Mononuclear cell (primary cell): ENCODE results near the gene PRSS57. TPM values are rescaled to one million over a fixed set of nuclear protein-coding genes. Genes with fewer than 3 reads are reported as not detected.
"Not testable (repeated sequence)": the region's sequence is repeated elsewhere in the genome, so short reads cannot be mapped to it uniquely, and the experiment has no call there.

ENCODE experiments used
- H3K27me3 ChIP-seq: 2 replicates; pipeline ENCODE4 v1.6.0; 2011; ENCODE audit warnings: low read length, control low read depth; ENCODE audit not compliant: insufficient read depth
- H3K4me1 ChIP-seq: 2 replicates; pipeline ENCODE4 v1.5.1; 2011; ENCODE audit warnings: mild to moderate bottlenecking, low read length, control low read depth; ENCODE audit not compliant: insufficient read depth
- H3K4me3 ChIP-seq: 2 replicates; pipeline ENCODE4 v1.5.1; 2011; ENCODE audit warnings: mild to moderate bottlenecking, low read length, moderate library complexity
- H3K9me3 ChIP-seq: 2 replicates; pipeline ENCODE4 v1.5.1; 2011; ENCODE audit warnings: low read depth, mild to moderate bottlenecking, control low read depth, low read length
- total RNA-seq: library from RNA; depleted of rRNA; stranded (reverse); fragments of >200 nt; gene quantifications from one replicate; pipeline ENCODE4 v1.2.3, GENCODE V29; 2012

PRSS57 gene
- total RNA-seq, result 5.4 TPM

DNA sequence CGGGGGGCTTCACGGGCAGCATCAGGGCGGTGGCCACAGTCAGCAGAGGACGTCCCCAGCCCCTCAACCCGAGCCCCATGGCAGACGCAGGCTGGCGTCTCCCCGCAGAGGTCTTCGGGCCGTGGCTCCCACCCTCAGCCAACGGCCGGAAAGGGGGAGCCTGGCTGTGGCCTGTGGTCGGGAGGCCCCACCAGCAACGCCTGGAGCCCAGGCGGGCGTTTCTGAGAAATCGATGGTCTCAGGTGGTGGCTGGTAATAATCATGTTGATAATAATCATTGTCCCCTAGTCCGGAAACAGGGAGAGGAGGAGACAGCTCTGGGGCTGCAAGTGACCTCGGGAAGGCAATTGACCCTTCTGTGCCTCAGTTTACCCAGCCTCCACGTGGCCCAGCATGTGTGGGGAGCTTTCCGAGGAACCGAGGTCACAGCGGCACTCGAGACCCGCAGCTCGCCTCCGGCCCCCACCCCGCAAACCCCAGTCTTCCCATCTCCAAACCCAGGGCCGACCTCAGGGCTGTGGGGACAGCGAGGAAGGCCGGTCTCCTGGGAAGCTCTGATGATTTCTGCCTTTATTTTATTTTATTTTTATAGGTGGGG, at the start of gene PRSS57:
Gene PRSS57, minus strand, starts transcription at position 101 of the 598 bp plus-strand sequence. Its CDS starts 22 bp downstream, at position 79.
- no peak within 1 kb of the TSS for H3K4me3 ChIP-seq
- no peaks in the 10 kb centered on the region for H3K27me3 ChIP-seq
- H3K9me3 ChIP-seq, result no peaks in the 10 kb centered on the region
- peaks cover 47% of the 10 kb centered on the region for H3K4me1 ChIP-seq

DNA sequence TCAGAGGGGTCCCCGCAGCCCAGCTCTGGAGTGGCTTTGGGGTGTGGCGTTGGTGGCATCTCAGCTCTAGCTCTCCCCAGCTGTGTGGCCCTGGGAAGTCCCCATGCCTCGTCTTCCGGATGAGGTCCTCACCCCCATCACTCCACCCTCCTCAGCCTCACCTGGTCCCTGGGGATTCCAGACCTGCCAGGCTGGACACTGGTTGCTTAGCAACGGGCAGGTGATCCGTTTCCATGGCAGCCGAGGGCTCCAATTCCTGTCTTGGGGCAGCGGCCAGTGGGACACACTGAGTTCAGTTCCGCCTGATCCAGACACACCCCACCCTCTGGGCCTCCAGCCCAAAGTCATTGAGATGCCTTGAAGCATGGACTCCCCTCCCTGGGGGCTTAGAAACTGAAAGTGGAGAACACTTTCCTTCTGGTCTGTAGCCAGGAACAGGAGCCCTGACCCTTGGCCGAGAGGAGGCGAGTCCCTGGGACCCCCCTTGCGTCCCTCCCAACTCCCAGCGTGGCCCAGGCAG, 48.0 kb upstream of the PRSS57 start:
- no peaks in the 10 kb centered on the region for H3K4me1 ChIP-seq
- H3K9me3 ChIP-seq, result no peaks in the 10 kb centered on the region
- no peak overlapping the region for H3K4me3 ChIP-seq
- H3K27me3 ChIP-seq, result no peaks in the 10 kb centered on the region

DNA sequence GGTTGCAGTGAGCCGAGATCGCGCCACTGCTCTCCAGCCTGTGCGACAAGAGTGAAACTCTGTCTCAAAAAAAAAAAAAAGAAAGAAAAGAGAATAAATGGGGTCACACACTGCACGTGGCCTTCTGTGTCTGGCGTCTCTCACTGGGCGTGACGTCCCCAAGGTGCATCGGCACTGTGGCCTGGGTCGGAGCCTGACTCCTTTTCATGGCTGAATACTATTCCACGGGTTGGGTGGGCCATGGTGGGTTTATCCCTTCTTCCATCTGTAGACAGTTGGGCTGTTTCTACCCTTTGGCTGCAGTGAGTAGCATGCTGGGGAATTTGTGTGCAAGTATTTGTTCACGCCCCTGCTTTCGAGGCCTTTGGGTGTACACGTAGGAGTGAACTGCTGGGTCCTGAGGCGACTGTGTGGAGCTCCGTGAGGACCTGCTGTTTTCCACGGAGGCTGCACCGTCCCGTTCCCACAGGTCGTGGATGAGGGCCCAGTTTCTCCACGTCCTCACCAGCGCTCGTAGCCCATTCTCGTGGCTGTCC, 47.4 kb upstream of the PRSS57 start:
- no peaks in the 10 kb centered on the region for H3K9me3 ChIP-seq
- H3K4me1 ChIP-seq, result no peaks in the 10 kb centered on the region
- H3K4me3 ChIP-seq, result no peak overlapping the region
- H3K27me3 ChIP-seq, result no peaks in the 10 kb centered on the region

DNA sequence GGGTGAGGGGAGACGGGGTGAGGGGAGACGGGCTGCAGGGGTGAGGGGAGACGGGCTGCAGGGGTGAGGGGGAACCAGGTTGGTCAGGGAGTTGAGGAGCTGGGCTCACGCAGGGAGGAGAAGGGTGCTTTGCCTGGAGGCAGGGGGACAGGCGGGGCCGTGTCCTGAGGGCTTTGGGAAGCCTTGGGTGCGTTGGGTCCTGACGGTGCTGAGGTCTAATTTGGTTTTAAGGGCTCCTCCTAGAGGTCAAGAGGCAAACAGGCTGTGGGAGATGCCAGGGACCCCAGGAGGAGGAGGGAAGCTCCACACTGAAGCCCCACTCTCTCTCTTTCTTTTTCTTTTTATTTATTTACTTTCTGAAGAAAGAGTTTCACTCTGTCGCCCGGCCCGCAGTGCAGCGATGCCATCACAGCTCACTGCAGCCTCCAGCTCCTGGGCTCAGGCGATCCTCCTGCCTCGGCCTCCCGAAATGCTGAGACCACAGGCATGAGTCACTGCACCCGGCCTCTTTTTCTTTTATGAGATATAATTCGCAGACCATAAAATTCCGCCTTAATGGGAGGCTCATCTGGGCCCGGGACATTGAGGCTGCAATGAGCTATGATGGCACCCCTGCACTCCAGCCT, 46.4 kb upstream of the PRSS57 start:
- Histone ChIP-seq H3K27me3 (no peaks in the 10 kb centered on the region), H3K9me3 (no peaks in the 10 kb centered on the region), H3K4me1 (no peaks in the 10 kb centered on the region), H3K4me3 (no peak overlapping the region)

DNA sequence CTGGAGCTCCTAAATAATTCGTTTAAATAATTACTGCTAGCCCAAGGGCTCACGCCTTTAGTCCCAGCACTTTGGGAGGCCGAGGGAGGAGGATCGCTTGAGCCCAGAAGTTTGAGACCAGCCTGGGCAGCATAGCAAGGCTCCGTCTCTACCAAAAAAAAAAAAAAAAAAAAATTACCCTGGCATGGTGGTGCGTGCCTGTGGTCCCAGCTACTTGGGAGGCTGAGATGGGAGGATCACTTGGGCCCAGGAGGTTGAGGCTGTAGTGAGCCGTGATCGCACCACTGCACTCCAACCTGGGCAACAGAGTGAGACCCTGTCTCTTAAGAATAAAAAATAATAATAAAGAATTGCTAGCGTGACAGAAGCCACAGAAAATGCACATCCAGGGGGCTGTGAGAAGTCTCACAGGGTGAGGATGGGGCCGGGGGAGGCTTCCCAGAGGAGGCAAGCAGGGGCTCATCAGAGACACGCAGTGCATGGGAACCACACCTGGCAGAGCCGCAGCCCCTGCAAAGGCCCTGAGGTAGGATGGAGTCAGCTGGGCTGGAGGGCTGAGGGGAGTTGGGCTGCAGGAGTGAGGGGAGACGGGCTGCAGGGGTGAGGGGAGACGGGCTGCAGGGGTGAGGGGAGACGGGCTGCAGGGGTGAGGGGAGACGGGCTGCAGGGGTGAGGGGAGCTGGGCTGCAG, 45.7 kb upstream of the PRSS57 start:
- not testable (repeated sequence) for H3K9me3 ChIP-seq, H3K27me3 ChIP-seq, H3K4me3 ChIP-seq

DNA sequence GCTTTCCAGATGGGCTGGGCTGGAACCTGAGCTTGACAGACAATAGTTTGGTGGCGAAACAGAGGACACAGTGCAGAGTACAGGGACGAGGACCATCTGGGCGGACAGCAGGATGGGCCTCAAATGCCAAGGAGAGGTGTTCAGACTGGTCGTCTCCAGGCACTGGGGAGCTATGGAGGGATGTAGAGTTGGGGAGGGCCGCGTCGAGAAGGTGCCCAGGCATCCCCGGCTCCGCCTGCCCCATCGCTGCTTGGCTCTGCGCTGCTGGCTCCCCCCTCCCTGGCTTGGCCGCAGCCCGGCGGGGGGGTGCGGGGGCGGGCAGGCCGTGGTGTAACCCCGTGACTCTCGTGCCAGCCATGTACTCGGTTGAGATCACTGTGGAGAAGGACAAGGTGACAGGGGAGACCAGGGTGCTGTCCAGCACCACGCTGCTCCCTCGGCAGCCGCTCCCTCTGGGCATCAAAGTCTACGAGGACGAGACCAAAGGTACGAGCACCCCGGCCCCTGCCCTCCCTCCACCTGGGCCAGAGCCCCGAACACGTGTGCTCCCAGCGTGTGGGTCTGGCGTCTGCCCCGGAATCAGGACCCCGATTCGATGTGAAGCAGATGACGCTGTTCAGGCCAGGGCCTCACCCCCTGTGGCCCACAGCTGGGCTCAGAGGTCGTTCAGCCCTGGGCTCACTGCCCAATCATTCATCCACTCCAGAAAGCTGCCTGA, 44.9 kb upstream of the PRSS57 start:
- no peaks in the 10 kb centered on the region for H3K9me3 ChIP-seq
- no peak overlapping the region for H3K4me3 ChIP-seq
- no peaks in the 10 kb centered on the region for H3K4me1 ChIP-seq
- H3K27me3 ChIP-seq, result no peaks in the 10 kb centered on the region

More for the DNA sequence above, 45.7 kb upstream of the PRSS57 start:
- H3K4me1 ChIP-seq, result not testable (repeated sequence)

DNA sequence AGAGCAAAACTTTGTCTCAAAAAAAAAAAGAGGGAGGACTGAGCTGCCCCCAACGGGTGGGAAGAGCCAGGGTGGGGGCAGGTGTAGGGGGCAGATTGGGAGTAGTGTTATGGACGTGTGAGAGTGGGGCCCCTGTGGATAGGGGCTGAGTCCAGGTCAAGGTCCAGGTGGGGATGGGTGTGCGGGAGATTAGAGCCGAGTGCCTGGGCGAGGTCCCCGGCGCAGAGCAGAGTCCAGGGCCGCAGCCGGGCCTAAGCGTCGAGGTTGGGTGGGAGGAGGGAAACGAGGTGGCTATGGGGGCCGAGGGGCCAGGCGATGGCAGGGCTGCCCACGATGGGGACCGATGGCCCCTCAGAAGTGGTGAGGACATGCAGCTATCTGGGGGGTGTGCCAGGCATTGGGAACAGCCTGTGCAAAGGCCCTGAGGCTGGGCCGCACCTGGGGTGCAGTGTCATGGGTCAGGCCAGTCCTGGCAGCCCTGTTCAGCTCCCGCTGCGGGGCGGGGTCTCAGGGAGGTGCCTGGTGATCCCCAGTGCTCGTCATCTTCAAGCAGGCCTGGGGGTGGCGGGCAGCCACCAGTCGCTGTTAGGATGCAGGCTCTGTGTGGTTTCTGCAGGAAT, 43.4 kb upstream of the PRSS57 start:
- H3K4me1 ChIP-seq, result no peaks in the 10 kb centered on the region
- no peak overlapping the region for H3K4me3 ChIP-seq
- no peaks in the 10 kb centered on the region for H3K9me3 ChIP-seq
- no peaks in the 10 kb centered on the region for H3K27me3 ChIP-seq

DNA sequence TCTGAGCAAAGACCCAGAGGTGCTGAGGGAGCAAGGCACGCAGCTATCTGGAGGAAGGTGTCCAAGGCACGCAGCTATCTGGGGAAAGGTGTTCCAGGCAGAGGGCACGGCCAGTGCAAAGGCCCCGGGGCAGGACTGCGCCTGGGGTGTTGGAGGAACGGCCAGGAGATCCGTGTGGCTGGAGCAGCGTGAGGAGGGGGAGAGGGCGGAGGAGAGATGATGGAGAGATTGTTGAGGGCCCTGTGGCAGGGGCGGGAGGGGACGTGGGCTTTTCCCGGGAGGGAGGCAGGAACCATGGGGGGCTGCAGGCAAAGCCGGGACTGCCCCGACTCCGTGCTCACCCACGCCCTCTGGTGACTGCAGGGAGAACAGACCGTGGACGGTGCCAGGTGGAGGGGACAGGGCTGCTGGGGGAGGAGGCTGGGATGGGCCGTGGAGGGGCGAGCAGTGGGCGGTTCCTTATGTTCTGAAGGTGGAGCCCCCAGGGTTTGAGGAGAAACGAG, 42.4 kb upstream of the PRSS57 start:
- Histone ChIP-seq H3K4me1 (no peaks in the 10 kb centered on the region), H3K4me3 (no peak overlapping the region), H3K9me3 (no peaks in the 10 kb centered on the region), H3K27me3 (no peaks in the 10 kb centered on the region)

DNA sequence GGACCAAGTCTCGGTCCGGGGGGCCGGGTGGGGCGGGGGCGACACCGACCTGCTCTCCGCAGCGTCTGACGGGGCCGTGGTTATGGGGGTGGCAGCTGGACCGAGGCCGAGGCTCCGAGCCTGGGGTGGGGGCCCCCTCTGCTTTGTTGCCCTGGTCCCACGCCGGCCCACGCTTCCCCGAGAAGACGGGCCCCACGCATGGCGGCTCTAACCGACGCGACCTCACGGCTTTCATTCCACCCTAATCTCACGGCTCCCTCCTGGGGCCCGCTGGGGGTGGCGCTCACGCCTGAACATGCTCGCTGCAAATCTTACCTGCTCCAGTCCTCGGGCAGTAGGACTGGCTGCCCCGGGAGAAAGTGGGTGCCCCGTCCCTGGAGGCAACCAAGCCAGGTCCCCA, 40.9 kb upstream of the PRSS57 start:
- Histone ChIP-seq H3K9me3 (no peaks in the 10 kb centered on the region), H3K4me1 (no peaks in the 10 kb centered on the region), H3K27me3 (no peaks in the 10 kb centered on the region), H3K4me3 (no peak overlapping the region)

DNA sequence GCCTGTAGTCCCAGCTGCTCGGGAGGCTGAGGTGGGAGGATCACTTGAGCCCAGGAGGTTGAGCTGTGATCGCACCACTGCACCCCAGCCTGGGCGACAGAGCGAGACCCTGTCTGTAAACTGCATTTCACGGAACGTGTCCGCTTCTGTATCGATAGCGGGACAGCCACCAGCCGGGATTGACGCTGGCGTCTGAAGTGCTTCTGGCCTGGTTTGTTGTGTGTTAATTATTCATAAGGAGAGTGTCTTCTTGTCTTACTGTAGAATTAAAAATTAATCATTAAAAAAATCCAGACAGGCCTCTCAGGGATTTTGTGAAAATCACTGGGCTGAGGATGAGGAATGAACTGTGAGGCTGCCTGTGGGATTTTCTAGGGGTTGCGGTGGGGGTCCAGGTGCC, 39.5 kb upstream of the PRSS57 start:
- no peaks in the 10 kb centered on the region for H3K4me1 ChIP-seq
- no peak overlapping the region for H3K4me3 ChIP-seq
- H3K27me3 ChIP-seq, result no peaks in the 10 kb centered on the region
- H3K9me3 ChIP-seq, result no peaks in the 10 kb centered on the region

DNA sequence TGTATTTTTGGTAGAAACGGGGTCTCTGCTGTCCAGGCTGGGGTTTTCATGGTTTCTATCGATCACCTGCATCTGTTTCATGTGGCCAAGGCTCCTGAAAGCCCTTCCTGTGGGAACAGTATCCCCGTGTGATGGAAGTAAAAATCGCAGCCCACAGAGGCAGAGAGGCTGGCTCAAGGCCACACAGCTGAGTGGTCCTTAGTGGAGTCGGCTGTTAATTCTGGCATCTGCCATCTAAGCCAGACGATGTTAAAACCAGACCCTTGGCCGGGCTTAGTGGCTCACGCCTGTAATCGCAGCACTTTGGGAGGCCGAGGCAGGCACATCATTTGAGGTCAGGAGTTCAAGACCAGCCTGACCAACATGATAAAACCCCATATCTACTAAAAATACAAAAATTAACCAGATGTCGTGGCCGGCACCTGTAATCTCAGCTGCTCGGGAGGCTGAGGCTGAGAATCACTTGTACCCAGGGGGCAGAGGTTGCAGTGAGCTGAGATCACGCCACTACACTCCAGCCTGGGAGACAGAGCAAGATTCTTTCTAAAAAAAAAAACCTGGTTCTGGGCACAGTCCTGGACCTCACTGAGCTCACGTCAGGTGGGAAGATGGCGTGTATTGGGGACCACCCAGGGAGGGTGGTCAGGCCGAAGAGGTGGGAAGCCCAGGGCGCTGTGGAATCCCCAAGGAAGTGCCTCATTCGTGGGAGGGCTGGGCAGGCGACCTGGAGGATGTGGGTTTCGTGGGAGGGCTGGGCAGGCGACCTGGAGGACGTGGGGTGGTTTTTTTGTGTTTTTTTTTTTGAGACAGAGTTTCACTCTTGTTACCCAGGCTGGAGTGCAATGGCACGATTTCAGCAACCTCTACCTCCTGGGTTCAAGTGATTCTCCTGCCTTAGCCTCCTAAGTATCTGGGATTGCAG, 37.2 kb upstream of the PRSS57 start:
- no peaks in the 10 kb centered on the region for H3K9me3 ChIP-seq
- H3K27me3 ChIP-seq, result no peaks in the 10 kb centered on the region
- no peaks in the 10 kb centered on the region for H3K4me1 ChIP-seq
- H3K4me3 ChIP-seq, result no peak overlapping the region

DNA sequence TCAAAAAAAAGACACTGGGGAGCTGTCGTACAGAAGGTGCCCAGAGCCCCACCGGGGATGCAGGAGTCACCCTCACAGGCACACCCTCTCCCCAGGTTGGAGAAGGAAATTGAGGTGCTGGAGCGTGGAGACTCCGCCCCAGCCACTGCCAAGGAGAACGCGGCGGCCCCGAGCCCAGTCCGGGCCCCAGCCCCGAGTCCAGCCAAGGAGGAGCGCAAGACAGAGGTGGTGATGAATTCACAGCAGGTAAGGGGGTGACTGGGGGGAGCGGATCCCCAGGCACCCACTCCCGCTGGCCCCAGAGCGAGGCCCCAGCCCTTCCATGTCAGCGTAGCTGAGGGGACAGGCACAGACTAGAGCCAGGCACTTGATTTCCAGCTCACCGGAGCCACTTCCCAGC, 35.7 kb upstream of the PRSS57 start:
- H3K4me1 ChIP-seq, result no peaks in the 10 kb centered on the region
- no peak overlapping the region for H3K4me3 ChIP-seq
- no peaks in the 10 kb centered on the region for H3K9me3 ChIP-seq
- H3K27me3 ChIP-seq, result no peaks in the 10 kb centered on the region

DNA sequence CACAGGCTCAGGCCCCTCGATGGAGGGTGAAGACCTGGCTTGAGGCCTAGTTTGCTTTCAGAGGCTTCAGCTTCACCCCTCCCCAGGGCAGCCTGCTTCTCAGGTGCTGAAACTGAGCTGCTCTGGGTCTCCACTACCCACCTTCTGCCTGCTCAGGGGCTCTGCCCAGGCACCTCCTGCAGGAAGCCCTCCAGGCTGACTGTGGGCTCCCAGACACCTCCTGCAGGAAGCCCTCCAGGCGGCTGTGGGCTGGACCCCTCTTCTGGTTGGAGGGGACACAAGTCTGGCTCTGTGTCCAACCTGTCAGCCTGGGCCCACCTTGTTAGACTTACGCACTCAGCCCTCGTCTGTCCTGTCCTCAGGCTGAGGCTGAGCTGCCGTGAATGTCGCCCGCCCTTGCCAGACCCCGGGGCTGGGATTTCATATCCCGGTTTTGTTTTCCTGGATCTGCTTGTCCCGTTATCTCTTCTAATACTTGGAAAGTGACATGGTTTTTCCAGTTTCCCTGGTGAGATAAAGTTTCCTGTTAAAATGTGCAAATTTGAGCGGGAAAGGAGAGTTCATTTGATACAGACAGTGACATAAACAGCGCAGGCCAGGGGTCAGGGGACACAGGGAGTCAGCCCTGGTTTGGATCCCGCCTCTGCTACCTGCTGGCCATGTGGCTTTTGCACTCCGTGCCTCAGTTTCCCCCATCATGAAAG, 34.9 kb upstream of the PRSS57 start:
- Histone ChIP-seq H3K9me3 (no peaks in the 10 kb centered on the region), H3K4me1 (no peaks in the 10 kb centered on the region)

More for the DNA sequence above, 34.9 kb upstream of the PRSS57 start:
- no peak overlapping the region for H3K4me3 ChIP-seq
- no peaks in the 10 kb centered on the region for H3K27me3 ChIP-seq
